Measurements from ENCODE around the gene QSER1.

Gene QSER1

GRCh38 chr11:32851251-32851650 lies 41.4 kb upstream of the QSER1 start:
- no peak overlapping the region for H3K27ac ChIP-seq (replicated peaks)

GRCh38 chr11:32852207-32852606 lies 40.4 kb upstream of the QSER1 start:
- TF ChIP-seq SPI1 (IDR thresholded peaks at IDR 0.05; ENCODE audit: borderline replicate concordance, low read depth) = no peak
- no peak for TF ChIP-seq REST (IDR thresholded peaks at IDR 0.05; ENCODE audit: insufficient replicate concordance, low read depth)
- TF ChIP-seq POLR2AphosphoS5 (IDR thresholded peaks at IDR 0.05; ENCODE audit: low read depth) = no peak
- no peak for TF ChIP-seq CTCF (IDR thresholded peaks at IDR 0.05; ENCODE audit: insufficient read depth, low read length)
- no peak for TF ChIP-seq GABPA (IDR thresholded peaks at IDR 0.05; ENCODE audit: low read depth)
- Histone ChIP-seq H3K27ac (replicated peaks) (no peak overlapping the region), H3K27me3 (ENCODE audit: insufficient read depth, poor library complexity, severe bottlenecking) (no peaks in the 10 kb centered on the region), H3K4me3 (replicated peaks; ENCODE audit: insufficient read depth, low read length) (no peak overlapping the region)
- no peak for DNase-seq (ENCODE audit: low read depth in 1 of 2, low spot score in 1 of 2)

More at GRCh38 chr11:32851251-32851650, 41.4 kb upstream of the QSER1 start:
- no peak overlapping the region for H3K4me3 ChIP-seq (replicated peaks; ENCODE audit: insufficient read depth, low read length)
- DNase-seq (ENCODE audit: low read depth in 1 of 2, low spot score in 1 of 2) = no peak
- H3K27me3 ChIP-seq (ENCODE audit: insufficient read depth, poor library complexity, severe bottlenecking) = no peaks in the 10 kb centered on the region
- no peak for TF ChIP-seq POLR2AphosphoS5 (IDR thresholded peaks at IDR 0.05; ENCODE audit: low read depth)
- no peak for TF ChIP-seq REST (IDR thresholded peaks at IDR 0.05; ENCODE audit: insufficient replicate concordance, low read depth)
- TF ChIP-seq SPI1 (IDR thresholded peaks at IDR 0.05; ENCODE audit: borderline replicate concordance, low read depth) = no peak
- no peak for TF ChIP-seq CTCF (IDR thresholded peaks at IDR 0.05; ENCODE audit: insufficient read depth, low read length)
- TF ChIP-seq GABPA (IDR thresholded peaks at IDR 0.05; ENCODE audit: low read depth) = no peak

GRCh38 chr11:32855601-32856000 lies 37.0 kb upstream of the QSER1 start:
- TF ChIP-seq POLR2AphosphoS5 (IDR thresholded peaks at IDR 0.05; ENCODE audit: low read depth) (no peak), GABPA (IDR thresholded peaks at IDR 0.05; ENCODE audit: low read depth) (no peak), REST (IDR thresholded peaks at IDR 0.05; ENCODE audit: insufficient replicate concordance, low read depth) (no peak), CTCF (IDR thresholded peaks at IDR 0.05; ENCODE audit: insufficient read depth, low read length) (no peak), SPI1 (IDR thresholded peaks at IDR 0.05; ENCODE audit: borderline replicate concordance, low read depth) (no peak)
- no peak for DNase-seq (ENCODE audit: low read depth in 1 of 2, low spot score in 1 of 2)
- Histone ChIP-seq H3K27ac (replicated peaks) (no peak overlapping the region), H3K4me3 (replicated peaks; ENCODE audit: insufficient read depth, low read length) (no peak overlapping the region), H3K27me3 (ENCODE audit: insufficient read depth, poor library complexity, severe bottlenecking) (no peaks in the 10 kb centered on the region)

Measured in HL-60 (cell line).